GM10266 (cell line): ENCODE results near the gene MLC1.

Experiments
- DNase-seq: peaks from one replicate; pipeline ENCODE4 v3.0.0; 2012; ENCODE audit errors: extremely low spot score
- CTCF ChIP-seq: IDR thresholded peaks from 2 replicates; pipeline ENCODE4 v1.5.1; 2012; ENCODE audit warnings: mild to moderate bottlenecking, low read depth; ENCODE audit not compliant: control insufficient read depth, insufficient read depth; ENCODE audit errors: missing control alignments

MLC1 gene

DNA sequence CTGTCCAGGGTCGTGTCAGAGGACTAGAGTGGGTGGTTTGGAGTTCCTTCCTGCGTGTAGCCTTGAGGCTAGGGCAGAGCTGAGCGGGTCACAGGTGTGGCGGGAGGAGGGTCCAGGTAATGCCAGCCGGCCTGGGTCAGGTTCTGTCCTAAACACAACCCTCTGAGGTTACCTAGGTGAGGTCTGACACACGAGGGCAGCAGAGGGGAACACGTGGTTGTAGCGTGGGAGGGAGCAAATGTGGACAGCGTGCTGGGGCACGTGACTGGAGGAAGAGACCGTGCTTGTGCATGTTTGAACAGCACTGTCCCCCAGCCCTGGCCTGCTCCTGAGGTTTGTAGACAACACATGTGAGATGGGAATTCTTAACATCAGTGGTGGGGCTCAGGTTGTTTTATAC lies 17.7 kb upstream of the MLC1 start:
- peak; percentile 18 for TF ChIP-seq CTCF
- DNase-seq: peak; percentile 47

- no peak for TF ChIP-seq CTCF
- no peak for DNase-seq
Observed at GRCh38 chr22:50101870-50102565, 16.8 kb upstream of the MLC1 start.

DNA sequence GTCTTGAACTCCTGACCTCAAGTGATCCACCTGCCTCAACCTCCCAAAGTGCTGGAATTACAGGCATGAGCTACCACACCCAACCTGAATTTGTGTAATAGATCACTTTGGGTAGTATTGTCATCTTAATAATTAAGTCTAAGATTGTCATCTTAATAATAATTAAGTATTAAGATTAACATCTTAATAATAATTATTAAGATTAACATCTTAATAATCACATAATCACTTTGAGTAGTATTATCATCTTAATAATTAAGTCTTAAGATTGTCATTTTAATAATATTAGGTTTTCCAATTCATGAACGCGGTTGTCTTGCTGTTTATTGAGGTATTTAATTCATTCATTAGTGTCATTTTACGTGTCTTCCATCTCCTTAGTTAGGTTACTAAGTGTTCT lies 12.8 kb upstream of the MLC1 start:
- no peak for DNase-seq
- no peak for TF ChIP-seq CTCF

DNA sequence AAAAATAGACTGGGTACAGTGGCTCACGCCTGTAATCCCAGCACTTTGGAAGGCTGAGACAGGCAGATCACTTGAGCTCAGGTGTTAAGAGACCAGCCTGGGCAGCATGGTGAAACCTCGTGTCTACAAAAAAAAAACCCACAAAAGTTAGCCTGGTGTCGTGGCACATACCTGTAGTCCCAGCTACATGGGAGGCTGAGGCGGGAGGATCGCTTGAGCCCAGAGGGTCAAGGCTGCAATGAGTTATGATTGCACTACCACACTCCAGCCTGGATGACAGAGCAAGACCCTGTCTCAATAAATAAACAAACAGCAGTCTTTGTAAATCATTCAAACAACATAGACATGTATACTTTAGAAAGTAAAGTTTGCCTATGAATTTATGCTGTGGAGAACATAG lies 7.1 kb upstream of the MLC1 start:
- TF ChIP-seq CTCF: no peak
- no peak for DNase-seq

DNA sequence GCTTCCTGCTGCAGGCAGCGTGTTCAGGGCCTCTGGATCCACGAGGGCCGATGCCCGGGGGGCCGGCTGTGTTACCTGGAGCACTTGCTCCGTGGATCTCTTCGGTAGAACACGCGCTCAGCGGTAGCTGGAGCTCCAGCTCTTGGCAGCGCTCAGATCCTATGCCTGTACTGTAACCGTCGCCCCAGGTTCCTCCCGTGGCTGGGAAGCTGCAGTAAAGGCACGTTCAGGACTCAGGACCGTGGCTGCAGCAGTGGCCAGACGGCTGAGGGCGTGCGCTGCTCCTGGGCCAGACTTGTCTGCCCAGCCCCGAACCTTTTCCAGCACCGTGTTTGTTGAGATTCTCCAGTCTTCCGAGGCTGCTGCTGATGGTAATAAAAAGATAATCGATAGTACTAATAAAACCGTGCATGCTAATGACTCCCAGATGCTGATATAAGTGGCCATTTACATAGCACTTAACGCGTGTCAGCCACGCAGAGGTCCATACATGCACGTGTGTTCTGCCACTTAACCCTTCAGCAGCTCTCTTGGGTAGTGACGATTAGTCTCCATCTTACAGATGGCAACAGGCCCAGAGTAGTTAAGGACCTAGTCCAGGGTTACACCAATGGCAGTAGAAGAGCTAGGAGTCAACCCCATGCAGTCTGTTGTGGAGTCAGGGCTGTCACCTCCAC lies 6.0 kb upstream of the MLC1 start:
- no peak for DNase-seq

DNA sequence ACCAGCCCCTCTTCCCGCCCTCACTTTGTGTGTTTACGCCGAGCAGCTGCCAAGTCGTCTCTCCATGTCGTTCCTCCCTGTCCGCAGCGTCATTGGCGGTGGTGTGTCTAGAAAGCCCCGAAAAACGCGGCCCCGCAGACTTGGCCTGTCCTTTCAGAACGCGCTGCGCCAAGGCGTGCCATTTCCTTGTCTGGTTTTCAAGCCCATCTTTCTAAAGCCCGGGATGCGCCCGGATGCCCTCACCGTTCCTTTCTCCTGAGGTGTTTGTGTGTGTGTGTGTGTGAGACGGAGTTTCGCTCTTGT lies 5.1 kb upstream of the MLC1 start:
- no peak for DNase-seq
- no peak for TF ChIP-seq CTCF

More for the DNA sequence above, 6.0 kb upstream of the MLC1 start:
- no peak for TF ChIP-seq CTCF

- DNase-seq: no peak
- TF ChIP-seq CTCF: no peak
Observed at GRCh38 chr22:50089682-50090411, 4.6 kb upstream of the MLC1 start, which contains the start of gene MOV10L1. Gene MOV10L1 (plus strand): TSS chr22:50090006. CDS start chr22:50090089, 83 bp downstream.
